HG02884 (cell line): ENCODE data around the gene EMC10.

ENCODE experiments used
- ATAC-seq: cut with Tn5 transposase; IDR thresholded peaks from one replicate; pipeline ENCODE4 v1.9.1; 2021; ENCODE audit warnings: mild to moderate bottlenecking, moderate library complexity; ENCODE audit not compliant: unreplicated experiment

Gene EMC10

DNA sequence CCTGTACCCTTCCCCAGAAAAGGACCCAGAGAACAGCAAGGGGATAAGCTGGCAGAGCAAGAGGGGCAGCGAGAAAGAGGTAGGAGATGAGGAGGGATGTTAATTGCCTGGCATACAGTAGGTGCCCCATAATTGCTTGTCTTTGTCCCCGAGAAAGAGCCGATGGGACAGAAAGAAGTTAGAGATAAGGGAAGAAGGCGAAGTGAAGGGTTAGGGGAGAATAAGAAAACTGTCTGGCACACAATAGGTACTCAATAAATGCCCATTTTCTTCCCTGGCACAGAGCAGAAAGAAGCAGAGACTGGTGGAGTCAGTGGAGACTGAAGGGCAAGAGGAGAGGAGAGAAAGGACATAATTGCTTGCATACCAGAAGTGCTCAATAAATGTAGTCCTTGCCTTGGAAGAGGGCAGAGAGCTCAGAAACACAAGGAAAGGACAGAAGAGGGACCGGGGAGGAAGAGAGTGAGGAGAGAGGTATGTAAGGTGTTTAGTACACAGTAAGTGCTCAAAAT is 18.8 kb downstream of the EMC10 start:
- ATAC-seq = no peak

DNA sequence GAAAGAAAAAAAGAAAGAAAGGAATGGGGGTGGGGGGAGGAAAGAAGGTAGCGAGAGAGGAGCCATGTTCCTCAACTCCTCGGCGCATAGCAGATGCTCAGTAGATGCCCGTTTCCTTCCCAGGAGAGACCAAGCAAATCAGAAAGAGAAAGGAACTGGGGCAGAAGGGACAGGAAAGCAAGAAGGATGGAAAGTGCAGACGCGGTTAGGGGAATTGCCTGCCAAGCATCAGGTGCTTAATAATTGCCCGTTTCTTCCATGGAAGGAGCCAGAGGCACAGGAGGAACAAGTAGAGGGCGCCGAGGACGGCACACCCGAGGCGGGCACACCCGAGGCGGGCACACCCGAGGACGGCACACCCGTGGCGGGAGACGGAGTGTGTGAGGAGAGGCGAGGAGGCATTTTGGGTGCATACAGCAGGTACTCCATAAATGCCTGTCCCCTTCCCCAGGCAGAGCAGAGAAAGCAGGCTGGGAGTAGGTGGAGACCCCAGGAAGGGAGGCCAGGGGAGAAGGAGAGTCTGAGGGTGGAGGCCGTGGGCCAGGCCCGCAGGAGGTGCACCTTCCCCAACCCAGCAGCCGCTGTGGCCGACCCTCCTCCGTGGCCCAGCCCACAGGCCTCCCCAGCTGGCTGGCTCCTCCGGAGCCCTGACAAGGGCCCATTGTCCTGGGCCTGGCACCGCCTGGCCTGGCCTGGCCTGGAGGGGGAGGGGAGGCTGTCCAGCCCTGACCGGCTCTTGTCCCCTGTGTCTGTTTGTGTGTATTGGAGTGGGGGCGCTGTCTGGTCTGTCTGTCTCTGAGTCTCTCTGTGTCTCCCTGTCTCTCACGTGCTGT is 20.1 kb downstream of the EMC10 start:
- ATAC-seq = no peak

DNA sequence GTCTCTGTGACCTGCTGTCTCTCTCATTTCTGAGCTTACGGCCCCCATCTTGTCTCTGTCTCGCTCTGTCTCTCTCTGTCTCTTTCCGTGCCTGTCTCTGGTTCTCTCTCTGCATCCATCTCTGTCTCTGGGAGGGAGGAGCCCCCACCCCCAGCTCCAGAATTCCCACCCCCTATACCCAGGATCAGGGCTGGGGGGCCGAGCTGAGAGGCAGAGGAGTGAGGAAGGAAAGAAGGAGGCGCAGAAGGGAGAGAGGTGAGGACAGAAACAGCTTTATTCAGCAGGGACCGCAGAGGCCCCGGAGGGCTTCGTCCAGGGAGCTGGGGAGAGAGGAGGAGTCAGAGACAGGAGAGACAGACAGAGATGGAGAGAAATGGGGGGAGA is 20.7 kb downstream of the EMC10 start:
- no peak for ATAC-seq

DNA sequence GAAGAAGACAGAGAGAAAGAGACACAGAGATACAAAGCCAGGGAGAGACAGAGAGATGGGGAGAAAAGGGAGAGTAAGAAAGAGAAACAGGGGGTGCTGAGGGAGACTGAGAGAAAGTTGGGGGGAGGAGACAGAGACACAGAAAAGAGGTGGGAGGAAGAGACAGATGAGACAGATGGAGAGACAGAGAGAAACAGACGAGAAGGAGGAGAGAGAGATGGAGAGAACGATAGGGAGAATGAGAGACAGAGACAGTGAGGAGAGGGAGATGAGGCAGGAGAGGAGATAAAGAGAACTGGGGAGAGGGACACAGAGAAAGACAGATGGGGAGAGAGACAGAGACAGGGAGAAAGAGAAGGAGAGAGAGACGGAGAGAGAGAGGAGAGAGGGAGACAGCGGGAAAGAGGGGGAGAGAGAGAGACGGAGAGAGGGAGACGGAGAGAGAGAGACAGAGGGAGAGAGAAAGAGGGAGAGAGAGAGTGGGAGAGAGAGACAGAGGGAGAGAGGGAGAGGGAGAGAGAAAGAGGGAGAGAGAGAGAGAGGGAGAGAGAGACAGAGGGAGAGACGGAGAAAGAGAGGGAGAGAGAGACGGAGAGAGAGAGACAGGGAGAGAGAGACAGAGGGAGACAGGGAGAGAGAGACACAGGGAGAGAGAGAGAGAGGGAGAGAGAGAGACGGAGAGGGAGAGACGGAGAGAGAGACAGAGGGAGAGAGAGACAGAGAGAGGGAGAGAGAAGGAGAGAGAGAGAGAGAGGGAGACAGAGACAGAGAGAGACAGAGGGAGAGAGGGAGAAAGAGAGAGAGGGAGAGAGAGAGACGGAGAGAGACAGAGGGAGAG is 22.1 kb downstream of the EMC10 start:
- no peak for ATAC-seq

DNA sequence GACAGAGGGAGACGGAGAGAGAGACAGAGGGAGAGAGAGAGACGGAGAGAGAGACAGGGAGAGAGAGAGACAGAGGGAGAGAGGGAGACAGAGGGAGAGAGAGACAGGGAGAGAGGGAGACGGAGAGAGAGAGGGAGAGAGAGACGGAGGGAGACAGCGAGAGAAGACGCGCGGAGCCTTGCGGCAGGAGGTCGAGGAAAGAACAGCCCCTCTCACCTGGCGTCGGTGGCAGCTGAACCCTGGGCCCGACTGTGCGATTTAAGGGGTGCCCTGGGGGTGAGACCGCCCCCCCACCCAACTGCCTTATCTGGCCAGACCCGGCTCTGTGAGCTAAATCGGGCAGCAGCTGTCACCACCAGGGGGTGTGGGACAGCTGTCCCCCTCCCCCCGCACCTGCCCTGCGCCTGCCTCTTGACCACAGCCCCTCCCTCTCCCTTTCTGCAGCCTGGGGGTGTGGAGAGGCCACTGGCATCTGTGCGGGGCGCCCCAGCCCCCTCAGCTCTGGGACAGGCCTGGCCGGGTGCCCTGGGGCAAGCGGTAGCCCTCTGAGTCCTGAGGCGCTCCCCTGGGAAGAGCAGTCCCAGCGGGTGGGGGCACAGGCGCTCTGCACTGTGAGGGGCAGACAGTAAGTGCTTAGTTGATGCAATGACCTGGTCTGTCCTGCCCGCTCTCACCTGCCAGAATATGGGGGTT is 23.9 kb downstream of the EMC10 start:
- ATAC-seq = no peak

DNA sequence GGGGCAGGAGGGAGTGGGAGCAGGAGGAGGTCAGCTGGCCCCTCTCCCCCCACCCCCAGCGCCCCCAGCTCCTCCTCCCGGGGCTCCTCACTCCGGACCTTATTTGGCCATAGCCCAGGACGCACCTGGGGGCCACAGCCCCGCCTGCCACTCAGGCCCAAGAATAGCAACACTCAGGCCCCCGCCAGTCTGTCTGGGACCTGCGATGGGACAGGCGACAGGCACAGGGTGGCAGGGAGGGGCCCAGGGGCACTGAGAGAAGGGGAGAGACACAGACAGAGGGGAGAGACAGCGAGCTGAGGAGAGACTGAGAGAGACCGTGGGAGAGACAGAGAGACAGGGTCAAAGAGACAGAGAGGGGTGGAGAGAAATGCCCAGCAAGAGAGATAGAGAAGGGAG is 24.4 kb downstream of the EMC10 start:
- no peak for ATAC-seq

DNA sequence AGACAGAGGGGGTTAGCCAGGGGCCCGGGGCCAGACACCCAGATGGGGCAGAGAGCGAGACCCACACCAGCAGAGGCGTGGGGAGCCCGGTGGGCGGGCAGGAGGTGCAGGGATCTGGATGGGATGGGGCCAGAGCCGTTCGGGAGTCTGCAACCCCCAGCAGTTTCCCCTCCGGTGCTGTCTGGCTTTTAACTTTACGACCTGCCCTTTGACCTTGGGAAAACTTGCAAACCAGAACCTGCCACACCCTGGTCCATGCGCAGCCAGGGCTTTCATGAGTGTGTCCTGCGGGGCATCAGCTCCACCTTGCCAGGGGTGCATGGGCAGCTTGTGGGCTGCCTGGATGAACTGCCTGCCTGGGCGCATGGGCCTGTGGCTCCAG is 24.9 kb downstream of the EMC10 start:
- ATAC-seq = no peak

DNA sequence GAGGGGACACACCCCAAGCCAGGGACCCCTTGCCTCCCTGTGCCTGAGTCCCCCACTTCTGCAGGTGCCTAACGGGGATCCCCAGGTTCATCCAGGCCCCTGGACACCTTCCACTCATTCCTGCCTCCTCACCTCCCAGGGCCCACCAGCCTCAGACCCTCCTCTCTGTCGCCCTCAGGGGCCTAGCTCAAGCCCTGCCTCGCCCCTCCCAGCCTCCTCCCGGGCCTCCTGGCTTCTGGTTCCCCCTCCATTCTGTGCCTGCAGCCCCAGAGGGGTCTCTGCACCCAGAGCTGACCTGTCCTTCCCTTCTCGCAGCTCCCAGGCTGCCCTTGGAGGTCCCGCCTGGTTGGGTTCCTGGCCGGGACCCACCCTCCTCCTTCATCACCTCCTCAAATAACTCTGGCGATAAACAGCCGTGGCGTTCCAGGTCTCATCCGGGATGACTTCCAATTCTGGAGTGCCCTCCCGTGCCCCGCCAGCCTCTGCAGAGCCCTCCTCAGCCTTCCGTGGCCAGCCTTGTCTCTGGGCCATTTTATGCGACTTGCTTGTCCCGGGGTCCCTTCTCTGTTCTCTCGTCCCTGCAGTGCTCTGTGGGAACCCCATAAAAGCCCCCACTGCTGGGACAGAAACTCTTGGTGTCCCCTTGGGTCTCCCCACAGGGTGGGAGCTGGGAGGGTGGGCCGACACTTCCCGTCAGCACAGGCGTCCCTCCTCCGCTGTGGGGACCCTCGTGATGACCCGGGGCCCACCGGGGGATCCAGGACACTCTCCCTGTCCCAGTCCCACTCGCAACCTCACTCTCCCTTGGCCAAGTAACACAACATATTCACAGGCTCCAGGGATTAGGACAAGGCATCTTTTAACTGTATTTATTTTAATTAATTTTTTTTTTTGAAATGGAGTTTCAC is 25.5 kb downstream of the EMC10 start:
- ATAC-seq = no peak

DNA sequence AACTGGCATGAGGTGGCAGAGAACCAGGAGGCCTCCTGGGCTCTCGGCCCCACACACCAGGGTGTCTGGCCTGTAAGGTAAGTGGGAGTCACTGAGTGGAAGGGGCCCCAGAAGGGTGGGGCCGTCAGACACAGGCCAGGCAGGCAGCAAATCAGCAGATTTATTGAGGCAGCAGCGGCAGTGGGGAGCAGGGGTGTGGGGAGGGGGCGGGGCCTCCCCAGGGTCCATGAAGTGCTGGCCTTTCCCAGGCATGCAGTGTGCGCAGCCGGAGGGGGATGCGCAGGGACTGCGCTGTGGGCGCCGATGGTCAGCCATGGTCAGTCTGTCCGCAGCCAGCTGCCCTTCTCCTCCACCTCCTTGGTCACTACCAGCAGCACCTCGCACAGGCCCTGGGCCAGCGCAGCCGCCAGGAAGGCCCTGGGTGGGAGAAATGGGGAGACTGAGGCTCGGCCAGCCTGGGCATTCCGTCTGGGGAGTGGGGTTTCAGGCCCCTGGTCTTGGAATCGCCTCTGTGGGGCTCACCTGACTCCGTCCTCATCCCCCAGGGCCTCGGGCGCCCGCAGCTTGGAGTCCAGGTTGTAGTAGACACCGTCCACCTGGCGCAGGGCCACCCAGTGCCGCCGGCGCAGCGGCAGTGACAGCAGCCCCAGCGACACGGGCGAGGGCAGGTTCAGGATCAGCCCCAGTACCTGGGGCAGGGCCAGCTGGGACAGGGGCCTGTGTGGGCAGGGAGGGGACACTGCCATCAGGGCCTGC is 29.7 kb downstream of the EMC10 start:
- no peak for ATAC-seq

DNA sequence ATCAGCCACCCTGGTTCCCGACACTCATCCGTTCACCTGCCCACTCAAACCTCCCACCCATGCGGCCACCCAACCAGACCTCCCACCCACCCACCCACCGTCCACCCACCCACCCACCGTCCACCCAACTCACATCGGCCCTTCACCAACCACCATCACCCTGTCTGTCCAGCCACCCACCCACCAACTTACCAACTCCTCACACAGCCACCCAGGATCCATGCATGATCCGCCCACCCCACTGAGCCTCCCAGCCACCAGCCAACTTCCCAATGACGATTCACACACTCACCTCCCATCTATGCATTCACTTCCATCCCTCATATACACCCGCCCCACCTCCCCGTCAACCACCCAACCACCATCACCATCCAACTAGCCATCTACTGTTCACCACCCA is 30.4 kb downstream of the EMC10 start:
- no peak for ATAC-seq

DNA sequence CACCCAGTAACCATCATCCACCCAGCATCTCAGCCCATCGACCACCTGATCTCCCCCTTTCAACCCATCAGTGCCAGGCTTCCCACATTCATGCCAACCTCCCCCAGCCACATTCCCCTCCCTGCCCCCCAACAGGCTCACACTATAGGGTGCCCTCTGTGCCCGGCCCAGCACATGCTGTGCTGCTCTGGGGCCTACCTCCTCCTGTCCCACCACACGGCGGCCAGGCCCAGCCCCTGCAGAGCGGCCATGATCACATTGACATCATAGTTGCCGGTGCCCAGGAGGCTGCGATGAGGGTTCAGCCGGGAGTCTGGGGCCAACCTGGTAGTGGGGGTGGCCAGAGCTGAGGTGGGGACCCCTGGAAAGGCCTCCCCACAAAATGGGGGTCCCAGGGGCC is 31.1 kb downstream of the EMC10 start:
- ATAC-seq = no peak

DNA sequence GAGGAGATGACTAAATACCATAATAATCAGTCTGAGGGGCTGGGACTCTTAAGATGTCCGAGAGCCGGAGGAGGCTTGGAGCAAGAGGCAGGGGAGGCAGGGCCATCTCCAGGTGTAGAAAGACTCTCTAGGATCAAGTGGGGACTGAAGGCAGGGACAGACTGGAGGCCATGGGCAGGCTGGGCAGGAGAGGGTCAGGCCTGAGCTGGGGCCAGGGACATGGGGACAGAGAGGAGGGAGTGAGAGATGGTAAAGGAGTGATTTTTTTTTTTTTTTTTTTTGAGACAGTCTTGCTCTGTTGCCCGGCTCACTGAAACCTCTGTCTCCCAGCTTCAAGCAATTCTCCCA is 32.5 kb downstream of the EMC10 start:
- ATAC-seq = no peak

DNA sequence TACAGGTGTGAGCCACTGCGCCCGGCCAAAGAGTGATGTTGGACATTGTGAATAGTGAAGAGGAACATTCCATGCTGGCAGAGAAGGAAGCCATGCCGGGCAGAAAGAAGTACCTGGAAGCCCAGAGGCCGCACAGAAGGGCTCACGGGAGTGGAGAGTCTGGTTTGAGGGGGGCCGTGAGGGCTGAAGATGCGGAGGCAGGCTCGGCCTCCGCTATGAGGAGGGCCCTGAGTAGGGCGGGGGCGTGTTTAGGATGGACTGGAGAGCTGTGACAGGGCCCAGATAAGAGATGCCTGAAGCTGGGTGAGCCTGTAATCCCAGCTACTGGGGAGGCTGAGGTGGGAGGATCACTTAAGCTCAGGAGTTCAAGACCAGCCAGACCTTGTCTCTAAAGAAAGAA is 33.1 kb downstream of the EMC10 start:
- no peak for ATAC-seq

DNA sequence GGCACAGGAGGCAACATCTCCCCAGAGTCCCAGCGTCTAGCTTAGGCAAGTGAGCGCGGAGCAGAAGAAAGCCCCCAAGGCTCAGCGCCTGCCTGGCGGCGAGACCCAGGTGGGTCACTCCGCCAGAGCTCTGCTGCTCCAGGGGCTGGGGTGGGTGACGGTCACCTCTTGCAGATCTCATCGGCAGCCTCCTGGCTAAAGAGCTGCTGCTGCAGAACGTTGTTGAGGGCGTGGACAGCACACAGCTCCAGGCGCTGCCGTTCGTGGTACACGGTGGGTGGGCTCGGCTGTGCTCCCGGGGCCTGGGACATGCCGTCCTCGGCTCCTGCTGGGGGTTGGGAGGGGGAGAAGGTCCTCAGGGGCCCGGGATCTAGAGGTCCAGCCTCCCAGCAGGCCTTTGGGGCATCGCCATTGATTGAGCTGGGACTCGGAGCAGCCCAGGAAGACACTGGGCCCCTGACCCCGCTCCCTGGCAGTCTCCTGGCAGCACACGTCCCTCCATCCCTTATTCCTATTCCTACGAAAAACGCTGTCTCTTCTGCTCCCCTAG is 33.9 kb downstream of the EMC10 start:
- no peak for ATAC-seq

DNA sequence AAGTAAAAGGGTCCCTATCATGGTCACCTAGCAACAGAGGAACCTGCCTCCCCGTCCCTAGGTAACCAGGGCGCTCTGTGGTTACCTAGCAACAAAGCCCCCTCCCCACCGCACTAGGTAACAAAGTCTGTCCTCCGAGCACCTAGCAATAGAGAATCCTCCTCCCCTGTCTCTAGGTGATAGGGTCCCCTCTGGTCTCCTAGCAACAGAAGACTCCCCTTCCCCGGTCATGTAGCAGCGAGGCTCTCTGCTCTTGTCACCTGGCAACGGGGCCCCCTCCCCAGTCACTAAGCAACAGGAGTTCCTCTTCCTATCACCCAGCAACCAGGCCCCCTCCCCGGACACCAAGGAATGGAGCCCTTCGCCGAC is 34.4 kb downstream of the EMC10 start:
- no peak for ATAC-seq

DNA sequence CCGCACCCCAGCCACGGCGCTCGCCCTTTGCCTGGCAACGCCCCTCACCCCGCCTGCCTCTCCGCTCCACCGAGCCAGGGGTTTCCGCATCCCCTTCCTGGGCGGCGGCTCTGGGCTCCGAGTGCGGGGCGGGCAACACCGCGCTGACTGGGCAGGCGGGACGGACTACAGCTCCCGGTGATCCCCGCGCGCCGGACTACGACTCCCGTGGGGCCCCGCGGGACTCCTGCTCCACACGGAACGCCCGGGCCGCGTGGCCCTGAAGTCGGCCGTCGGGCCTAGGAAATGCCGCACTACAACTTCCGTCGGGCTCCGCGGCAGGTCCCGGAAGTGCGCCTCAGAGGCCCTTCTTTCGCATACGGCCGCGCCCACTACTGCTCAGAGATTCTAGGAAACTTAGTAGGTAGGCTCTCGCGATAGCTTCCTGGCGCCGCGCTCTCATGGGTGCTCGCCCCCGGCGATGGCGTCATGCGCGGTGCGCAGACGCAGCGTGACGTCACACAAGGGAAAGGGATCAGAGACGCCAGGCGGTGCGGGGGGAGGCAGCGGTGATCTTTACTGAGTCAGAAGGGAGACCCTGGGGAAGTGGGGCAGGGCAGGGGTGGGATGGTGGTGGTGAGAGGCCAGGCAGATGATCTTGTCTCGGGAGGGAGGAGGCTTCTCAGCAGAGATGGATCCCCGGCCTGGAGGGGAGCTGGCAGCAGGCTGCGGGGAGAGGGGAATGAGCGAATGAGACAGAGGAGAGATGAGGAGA is 34.9 kb downstream of the EMC10 start, which contains the start of gene JOSD2:
Gene JOSD2 (minus strand): TSS at position 123 of the 754 bp plus-strand sequence. CDS start 760 bp downstream, outside the sequence.
- ATAC-seq = peak; percentile 80

DNA sequence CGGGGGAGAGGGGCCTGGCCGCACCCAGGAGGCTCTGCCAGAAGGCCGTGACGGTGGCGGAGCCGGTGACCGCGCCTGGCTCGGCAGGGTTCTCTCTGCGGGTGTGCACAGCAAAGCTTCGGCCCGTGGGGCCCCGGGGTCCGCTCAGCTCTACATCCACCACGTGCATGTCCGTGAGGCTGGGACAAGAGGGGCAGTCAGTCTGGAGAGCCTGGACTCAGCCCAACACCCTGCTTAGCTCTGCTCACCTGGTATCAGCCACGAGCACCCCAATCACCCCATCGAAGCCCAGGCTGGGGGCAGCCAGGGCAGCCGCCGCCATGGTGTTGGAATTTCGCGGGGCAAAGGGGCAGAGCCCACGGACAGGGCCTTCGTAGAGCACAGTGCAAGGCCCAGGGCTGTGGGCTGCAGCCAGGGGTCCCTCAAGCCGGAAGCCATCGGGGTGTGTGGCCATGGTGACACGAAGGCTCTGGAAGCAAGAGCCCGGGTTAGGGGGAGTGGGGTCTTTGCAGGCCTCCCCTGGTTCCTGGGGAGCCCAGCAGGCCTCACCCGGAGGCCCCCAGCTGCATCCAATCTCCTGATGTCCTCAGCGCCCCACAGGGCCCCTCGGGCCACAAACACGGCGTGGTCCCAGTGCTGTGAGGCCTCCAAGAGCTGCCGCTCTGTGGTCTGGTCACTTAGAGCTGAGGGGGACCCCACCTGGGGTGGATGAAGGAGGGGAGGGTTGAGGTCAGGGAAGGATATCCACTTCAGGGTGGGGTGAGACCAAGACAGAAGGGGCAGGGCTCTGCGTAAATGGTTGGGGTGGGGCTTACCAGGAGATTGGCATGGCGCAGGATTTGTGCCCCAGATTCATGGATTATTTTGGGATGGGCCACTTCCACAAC is 36.0 kb downstream of the EMC10 start:
- ATAC-seq = no peak
